Central memory CD8-positive, alpha-beta T cell (primary cell): Measurements from ENCODE around the gene TARS2.

Experiments used
- ATAC-seq: fragments of 150-1000 bp; cut with Tn5 transposase; replicated peaks from 2 replicates; pipeline ENCODE4 v1.10.0; 2022; ENCODE audit warnings: mild to moderate bottlenecking, moderate FRiP score, moderate number of reproducible peaks; ENCODE audit not compliant: poor library complexity, severe bottlenecking; ENCODE audit errors: extremely low read depth
- DNase-seq, 2 donors: peaks; one replicate each; pipeline ENCODE4 v3.0.0; 2021; ENCODE audit warnings: low spot score in 2 of 2
- H3K27ac Mint-ChIP-seq: one replicate; pipeline ENCODE4 v1.8.0; 2022; ENCODE audit warnings: low read depth, mild to moderate bottlenecking, moderate library complexity, mixed read lengths
- H3K27me3 Mint-ChIP-seq: one replicate; pipeline ENCODE4 v1.8.0; 2022; ENCODE audit warnings: mixed read lengths
- H3K36me3 Mint-ChIP-seq: one replicate; pipeline ENCODE4 v1.8.0; 2022; ENCODE audit warnings: mild to moderate bottlenecking, moderate library complexity, mixed read lengths; ENCODE audit not compliant: insufficient read depth
- H3K4me1 Mint-ChIP-seq: one replicate; pipeline ENCODE4 v1.8.0; 2022; ENCODE audit warnings: mixed read lengths
- H3K4me3 Mint-ChIP-seq: one replicate; pipeline ENCODE4 v1.8.0; 2022; ENCODE audit warnings: mild to moderate bottlenecking, moderate library complexity, mixed read lengths
- H3K9me3 Mint-ChIP-seq: one replicate; pipeline ENCODE4 v1.8.0; 2022; ENCODE audit warnings: mixed read lengths

TARS2 gene

DNA sequence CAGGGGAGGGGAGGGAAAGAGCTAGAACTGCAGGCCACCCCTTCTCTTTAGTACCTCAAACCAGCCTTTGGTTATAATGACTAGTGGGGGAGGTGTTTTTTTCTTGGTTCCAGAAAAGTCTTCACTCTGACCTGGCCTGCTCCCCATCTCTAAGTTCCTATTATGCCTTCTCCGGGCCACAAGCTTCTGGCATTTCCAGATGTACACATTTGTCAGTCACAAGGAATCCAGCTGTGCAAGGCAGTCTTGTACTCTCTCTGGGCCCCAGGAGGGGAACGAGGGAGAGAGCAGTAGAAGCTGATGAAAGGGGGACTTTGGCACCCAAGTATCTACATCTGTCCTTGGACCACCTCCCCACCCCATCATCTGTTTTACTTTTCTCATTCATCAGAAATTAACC lies 25.6 kb downstream of the TARS2 start:
- H3K36me3 Mint-ChIP-seq, result peaks cover 1% of the 10 kb centered on the region
- ATAC-seq, result no peak
- H3K27ac Mint-ChIP-seq, result no peak overlapping the region
- no peaks in the 10 kb centered on the region for H3K9me3 Mint-ChIP-seq
- no peaks in the 10 kb centered on the region for H3K27me3 Mint-ChIP-seq
- H3K4me3 Mint-ChIP-seq, result no peak overlapping the region
- DNase-seq, result no peak
- peaks cover 21% of the 10 kb centered on the region for H3K4me1 Mint-ChIP-seq

DNA sequence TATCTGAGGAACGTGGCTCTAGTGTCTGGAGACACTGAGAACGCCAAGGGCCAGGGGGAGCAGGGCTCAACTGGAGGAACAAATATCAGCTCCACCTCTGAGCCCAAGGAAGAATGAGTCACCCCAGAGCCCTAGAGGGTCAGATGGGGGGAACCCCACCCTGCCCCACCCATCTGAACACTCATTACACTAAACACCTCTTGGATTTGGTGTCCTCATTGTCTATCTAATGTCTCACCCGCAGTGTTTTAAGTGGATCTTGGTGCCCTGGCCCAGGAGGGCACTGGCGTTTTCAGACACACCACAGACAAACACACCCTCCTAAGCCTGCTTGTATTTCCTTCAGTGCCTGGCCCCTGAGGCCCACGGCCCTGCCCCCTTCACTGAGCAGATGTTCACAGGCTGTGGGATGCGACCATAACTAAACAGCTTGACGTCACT lies 26.2 kb downstream of the TARS2 start:
- no peaks in the 10 kb centered on the region for H3K27me3 Mint-ChIP-seq
- no peak overlapping the region for H3K4me3 Mint-ChIP-seq
- no peaks in the 10 kb centered on the region for H3K9me3 Mint-ChIP-seq
- ATAC-seq, result no peak
- DNase-seq, result no peak
- H3K36me3 Mint-ChIP-seq, result no peaks in the 10 kb centered on the region
- H3K4me1 Mint-ChIP-seq, result peaks cover 19% of the 10 kb centered on the region
- H3K27ac Mint-ChIP-seq, result no peak overlapping the region

DNA sequence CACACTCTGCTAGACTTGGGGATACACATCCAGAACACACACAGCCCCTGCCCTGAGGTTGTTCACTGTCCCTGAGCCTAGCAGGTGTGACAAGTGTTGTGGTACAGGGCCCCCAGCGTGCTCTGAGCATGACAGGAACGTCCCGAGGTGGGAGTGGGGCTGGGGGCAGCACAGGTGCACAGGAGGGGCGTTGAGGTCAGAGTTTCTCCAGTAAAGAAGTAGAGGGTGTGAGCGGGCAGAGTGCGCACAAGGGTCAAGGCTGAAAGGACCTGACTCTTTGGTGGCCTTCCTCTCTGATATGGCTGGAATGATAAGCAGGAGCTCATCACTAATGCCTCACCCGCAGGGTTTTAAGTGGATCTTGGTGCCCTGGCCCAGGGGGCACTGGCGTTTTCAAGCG lies 27.0 kb downstream of the TARS2 start:
- Mint-ChIP-seq H3K36me3 (no peaks in the 10 kb centered on the region), H3K4me3 (peak overlapping the region; percentile 79), H3K27me3 (no peaks in the 10 kb centered on the region), H3K4me1 (peaks cover 19% of the 10 kb centered on the region), H3K9me3 (no peaks in the 10 kb centered on the region), H3K27ac (peak overlapping the region; percentile 91)
- ATAC-seq (no peak), DNase-seq (no peak)

GRCh38 chr1:150514913-150515327 lies 27.7 kb downstream of the TARS2 start:
- no peaks in the 10 kb centered on the region for H3K36me3 Mint-ChIP-seq
- H3K27ac Mint-ChIP-seq, result peak overlapping the region; percentile 91
- H3K9me3 Mint-ChIP-seq, result no peaks in the 10 kb centered on the region
- peaks cover 19% of the 10 kb centered on the region for H3K4me1 Mint-ChIP-seq
- H3K4me3 Mint-ChIP-seq, result peak overlapping the region; percentile 79
- no peaks in the 10 kb centered on the region for H3K27me3 Mint-ChIP-seq
- ATAC-seq (no peak), DNase-seq (no peak)

DNA sequence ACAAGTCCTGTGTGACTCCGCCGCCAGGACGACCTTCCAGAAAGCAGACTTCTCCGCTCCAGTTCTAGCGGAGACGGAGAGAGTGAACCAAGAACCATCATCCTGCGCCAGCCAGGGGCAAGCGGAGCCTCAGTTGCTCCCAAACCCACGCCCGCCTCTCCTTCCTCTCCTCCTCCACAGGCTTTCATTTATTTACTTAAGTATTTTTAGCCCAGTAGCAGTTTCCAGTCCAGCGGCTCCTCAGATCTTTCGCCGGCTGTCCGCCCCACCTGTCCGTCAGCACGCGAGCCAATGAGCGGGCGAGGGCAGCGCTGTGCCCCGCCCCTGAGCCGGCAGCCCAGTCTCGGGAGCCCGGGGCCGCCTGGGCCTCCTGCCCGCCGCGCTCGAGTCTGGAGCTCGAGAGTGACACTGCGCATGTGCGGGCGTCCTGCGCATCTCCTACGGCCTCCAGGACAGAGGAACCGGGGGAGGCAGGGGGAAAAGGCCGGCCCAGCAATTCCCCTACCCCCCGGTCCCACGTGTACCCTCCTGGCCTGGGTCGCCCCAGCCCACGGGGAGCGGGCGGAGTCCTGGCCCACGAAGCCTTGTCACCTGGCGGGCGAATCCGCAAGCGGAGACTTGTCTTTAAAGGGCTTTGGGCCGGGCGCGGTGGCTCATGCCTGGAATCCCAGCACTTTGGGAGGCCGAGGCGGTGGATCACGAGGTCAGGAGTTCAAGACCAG lies 28.3 kb downstream of the TARS2 start, which contains the start of gene FALEC:
FALEC (plus strand) TSS at position 425 of the 722 bp plus-strand sequence.
- H3K27ac Mint-ChIP-seq, result peak within 1 kb of the TSS; percentile 91
- ATAC-seq (peak; percentile 98), DNase-seq (peak; percentile 74 to 77)
- no peaks in the 10 kb centered on the region for H3K9me3 Mint-ChIP-seq
- peaks cover 13% of the 10 kb centered on the region for H3K4me1 Mint-ChIP-seq
- no peaks in the 10 kb centered on the region for H3K27me3 Mint-ChIP-seq
- no peaks in the 10 kb centered on the region for H3K36me3 Mint-ChIP-seq
- peak within 1 kb of the TSS; percentile 79 for H3K4me3 Mint-ChIP-seq

DNA sequence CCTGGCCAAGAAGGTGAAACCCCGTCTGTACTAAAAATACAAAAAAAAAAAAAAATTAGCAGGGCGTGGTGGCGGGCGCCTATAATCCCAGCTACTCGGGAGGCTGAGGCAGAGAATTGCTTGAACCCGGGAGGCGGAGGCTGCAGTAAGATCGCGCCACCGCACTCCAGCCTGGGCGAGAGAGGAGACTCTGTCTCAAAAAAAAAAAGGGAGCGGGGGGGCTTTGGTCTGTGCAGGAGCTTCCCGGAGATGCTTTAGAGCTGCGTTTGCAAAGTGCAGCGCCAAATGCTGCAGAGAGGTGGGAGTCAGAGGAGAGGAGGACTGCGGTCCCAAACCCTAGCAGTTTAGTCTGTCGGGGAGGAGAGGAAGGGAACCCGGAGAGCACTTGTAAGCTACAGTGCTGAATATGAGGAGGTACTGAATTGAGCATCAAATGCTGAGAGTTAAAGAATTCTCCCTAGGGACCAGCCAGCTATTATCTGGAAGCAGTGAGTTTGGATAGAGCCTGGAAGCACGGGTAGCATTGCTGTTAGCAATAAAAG lies 28.9 kb downstream of the TARS2 start:
- H3K36me3 Mint-ChIP-seq, result no peaks in the 10 kb centered on the region
- H3K27ac Mint-ChIP-seq, result peak overlapping the region; percentile 91
- peaks cover 8% of the 10 kb centered on the region for H3K4me1 Mint-ChIP-seq
- peak overlapping the region; percentile 79 for H3K4me3 Mint-ChIP-seq
- peak; percentile 19 for ATAC-seq
- no peak for DNase-seq
- no peaks in the 10 kb centered on the region for H3K27me3 Mint-ChIP-seq
- H3K9me3 Mint-ChIP-seq, result no peaks in the 10 kb centered on the region

DNA sequence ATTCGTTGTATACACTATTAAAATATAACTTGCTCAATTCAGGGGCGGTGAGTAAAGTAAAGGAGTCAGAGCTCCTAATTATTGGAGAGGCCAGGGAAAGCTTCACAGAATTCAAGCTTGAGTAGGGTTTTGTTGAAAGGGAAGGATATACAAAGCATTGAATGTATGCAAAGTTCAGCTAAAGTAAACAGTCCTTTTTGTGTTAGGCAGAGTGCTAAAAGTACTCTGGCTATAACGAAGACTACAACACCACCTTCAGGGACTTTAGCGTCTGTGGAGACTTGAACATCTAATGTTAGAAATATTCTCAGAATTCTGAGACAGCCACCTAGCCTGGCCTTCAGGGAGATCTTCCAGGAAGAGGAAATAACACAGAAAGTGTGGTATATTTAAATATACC lies 29.4 kb downstream of the TARS2 start:
- DNase-seq (no peak), ATAC-seq (no peak)
- H3K27me3 Mint-ChIP-seq, result no peaks in the 10 kb centered on the region
- H3K27ac Mint-ChIP-seq, result peak overlapping the region; percentile 91
- peak overlapping the region; percentile 79 for H3K4me3 Mint-ChIP-seq
- H3K36me3 Mint-ChIP-seq, result no peaks in the 10 kb centered on the region
- no peaks in the 10 kb centered on the region for H3K9me3 Mint-ChIP-seq
- H3K4me1 Mint-ChIP-seq, result peaks cover 8% of the 10 kb centered on the region

- H3K4me1 Mint-ChIP-seq, result peaks cover 3% of the 10 kb centered on the region
- H3K27ac Mint-ChIP-seq, result no peak overlapping the region
- no peaks in the 10 kb centered on the region for H3K9me3 Mint-ChIP-seq
- no peak for DNase-seq
- no peaks in the 10 kb centered on the region for H3K36me3 Mint-ChIP-seq
- no peaks in the 10 kb centered on the region for H3K27me3 Mint-ChIP-seq
- no peak for ATAC-seq
- H3K4me3 Mint-ChIP-seq, result no peak overlapping the region
Measured at GRCh38 chr1:150521196-150521968, 34.2 kb downstream of the TARS2 start.

- Mint-ChIP-seq H3K27ac (no peak overlapping the region), H3K36me3 (no peaks in the 10 kb centered on the region), H3K4me3 (no peak overlapping the region), H3K4me1 (no peaks in the 10 kb centered on the region), H3K9me3 (no peaks in the 10 kb centered on the region), H3K27me3 (no peaks in the 10 kb centered on the region)
- no peak for DNase-seq
- no peak for ATAC-seq
Measured at GRCh38 chr1:150525348-150525747, 38.1 kb downstream of the TARS2 start.

GRCh38 chr1:150528196-150528595 lies 41.0 kb downstream of the TARS2 start:
- Mint-ChIP-seq H3K27me3 (no peaks in the 10 kb centered on the region), H3K4me1 (peaks cover 6% of the 10 kb centered on the region), H3K9me3 (no peaks in the 10 kb centered on the region), H3K4me3 (no peak overlapping the region), H3K27ac (no peak overlapping the region), H3K36me3 (no peaks in the 10 kb centered on the region)
- ATAC-seq, result no peak
- no peak for DNase-seq

GRCh38 chr1:150529017-150529416 lies 41.8 kb downstream of the TARS2 start:
- no peaks in the 10 kb centered on the region for H3K36me3 Mint-ChIP-seq
- H3K27me3 Mint-ChIP-seq, result no peaks in the 10 kb centered on the region
- H3K4me1 Mint-ChIP-seq, result peaks cover 6% of the 10 kb centered on the region
- DNase-seq, result no peak
- ATAC-seq, result no peak
- H3K4me3 Mint-ChIP-seq, result no peak overlapping the region
- no peaks in the 10 kb centered on the region for H3K9me3 Mint-ChIP-seq
- H3K27ac Mint-ChIP-seq, result no peak overlapping the region

GRCh38 chr1:150530491-150531159 lies 43.4 kb downstream of the TARS2 start:
- DNase-seq (no peak), ATAC-seq (no peak)
- H3K27me3 Mint-ChIP-seq, result no peaks in the 10 kb centered on the region
- no peaks in the 10 kb centered on the region for H3K9me3 Mint-ChIP-seq
- no peak overlapping the region for H3K4me3 Mint-ChIP-seq
- H3K27ac Mint-ChIP-seq, result no peak overlapping the region
- no peaks in the 10 kb centered on the region for H3K36me3 Mint-ChIP-seq
- peaks cover 6% of the 10 kb centered on the region for H3K4me1 Mint-ChIP-seq
